Activated CD4-positive, alpha-beta T cell treated with anti-CD3 and anti-CD28 coated beads, Interleukin-2, amount 50 U/mL, for 1 hour (primary cell): Measurements from ENCODE around the gene ALK.
"Not testable (repeated sequence)": the region's sequence is repeated elsewhere in the genome, so short reads cannot be mapped to it uniquely, and the experiment has no call there.

ENCODE experiments used
- DNase-seq: peaks from one replicate; pipeline ENCODE4 v3.0.0-alpha.2; 2020

The ALK gene

DNA sequence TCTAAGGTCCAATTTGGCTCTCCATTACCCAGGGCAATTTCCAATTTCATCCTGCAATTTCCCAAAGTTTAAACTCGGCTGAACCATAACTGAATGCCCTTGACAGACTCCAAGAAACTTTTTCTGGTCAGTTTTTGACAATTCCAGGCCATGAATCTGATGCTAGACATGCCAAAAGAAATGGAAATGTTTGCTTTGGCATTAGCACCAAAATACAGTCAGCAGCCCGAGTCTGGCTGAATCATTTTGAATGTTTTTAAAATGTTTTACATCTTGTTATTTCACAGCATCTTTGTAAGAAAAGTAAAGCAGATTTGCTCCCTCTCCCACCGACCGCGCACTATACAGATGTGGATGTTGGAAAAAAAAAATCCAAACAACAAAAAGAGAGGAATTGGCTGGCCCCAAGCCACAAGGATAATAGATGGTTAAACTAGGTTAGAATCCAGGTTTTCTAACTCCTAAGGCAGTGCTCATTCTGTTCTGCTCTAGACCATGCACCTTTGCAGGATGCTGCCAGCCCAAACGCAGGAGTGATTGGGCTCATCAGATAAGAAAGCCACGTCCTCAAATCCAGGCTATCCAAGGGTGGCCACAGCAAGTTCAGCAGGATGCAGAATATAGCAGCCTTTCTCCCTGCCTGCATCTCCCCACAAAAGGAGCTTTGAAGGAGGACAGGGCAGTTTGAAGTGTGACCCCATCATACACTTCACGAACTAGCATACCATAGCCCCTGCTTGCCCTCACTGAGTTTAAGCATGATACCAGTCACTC is 167.5 kb downstream of the ALK start:
- DNase-seq, result no peak

DNA sequence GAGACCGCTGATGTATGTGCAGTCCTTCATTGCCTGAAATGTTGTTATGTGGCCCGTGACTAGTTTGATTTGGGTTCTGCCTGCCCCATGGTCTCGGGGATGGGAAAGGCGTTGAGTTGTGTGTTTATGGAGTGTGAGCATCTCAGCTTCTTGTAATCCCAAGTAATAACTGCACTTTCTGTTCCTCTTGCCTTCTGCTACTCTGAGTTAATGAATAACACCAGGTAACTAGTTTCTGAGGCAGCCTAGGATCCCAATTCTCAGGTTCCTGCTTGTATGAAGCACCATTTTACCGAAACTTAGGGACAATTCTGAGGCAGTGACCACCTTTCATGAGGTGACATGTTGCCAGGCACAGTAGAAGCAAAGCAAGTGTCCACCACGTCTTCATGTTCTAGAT is 170.0 kb downstream of the ALK start:
- DNase-seq, result no peak

DNA sequence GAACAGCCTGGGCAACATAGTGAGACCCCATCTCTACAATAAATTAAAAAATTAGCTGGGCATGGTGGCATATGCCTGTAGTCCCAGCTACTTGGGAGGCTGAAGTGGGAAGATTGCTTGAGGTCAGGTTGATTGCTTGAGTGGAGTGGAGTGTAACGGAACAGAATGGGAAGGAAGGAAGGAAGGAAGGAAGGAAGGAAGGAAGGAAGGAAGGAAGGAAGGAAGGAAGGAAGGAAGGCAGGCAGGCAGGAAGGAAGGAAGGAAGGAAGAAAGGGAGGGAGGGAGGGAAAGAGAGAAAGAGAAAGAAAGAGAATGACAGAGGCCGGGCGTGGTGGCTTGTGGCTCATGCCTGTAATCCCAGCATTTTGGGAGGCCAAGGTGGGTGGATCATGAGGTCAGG is 170.9 kb downstream of the ALK start:
- DNase-seq, result not testable (repeated sequence)

DNA sequence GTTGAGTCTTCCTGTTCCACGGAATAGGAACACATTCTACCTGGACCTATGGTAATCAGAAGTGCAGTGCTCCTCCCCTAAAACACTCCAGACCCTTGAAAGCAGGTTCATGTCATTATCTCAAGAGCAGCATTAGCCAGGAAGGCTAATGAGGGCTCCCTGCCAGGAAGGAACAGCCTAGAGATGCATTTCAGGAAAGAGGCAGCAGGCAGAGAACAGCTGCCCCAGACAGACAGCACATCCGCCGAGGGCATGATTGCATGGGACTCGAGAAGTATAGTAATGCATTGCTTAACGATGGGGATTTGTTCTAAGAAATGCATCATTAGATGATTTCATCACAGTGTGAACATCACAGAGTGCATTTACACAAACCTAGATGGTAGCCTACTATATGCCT is 171.5 kb downstream of the ALK start:
- DNase-seq, result no peak

DNA sequence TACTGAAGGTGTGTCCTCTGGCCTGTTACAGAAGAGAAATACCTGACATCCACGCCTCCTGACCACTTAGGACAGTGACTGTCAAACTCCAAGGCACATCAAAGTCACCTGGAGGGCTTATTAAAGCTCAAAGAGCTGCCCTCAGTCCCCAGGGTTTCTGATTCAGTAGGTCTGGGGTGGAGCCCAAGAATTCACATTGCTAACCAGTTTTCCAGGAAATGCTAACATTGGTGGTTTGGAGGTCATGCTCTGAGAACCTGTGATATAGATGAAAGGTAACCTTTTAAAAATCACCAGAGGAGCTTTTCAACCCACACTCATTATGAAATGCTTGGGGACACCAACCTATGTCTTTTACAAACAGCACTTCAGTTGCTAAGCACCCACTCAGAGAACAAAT is 172.3 kb downstream of the ALK start:
- no peak for DNase-seq

DNA sequence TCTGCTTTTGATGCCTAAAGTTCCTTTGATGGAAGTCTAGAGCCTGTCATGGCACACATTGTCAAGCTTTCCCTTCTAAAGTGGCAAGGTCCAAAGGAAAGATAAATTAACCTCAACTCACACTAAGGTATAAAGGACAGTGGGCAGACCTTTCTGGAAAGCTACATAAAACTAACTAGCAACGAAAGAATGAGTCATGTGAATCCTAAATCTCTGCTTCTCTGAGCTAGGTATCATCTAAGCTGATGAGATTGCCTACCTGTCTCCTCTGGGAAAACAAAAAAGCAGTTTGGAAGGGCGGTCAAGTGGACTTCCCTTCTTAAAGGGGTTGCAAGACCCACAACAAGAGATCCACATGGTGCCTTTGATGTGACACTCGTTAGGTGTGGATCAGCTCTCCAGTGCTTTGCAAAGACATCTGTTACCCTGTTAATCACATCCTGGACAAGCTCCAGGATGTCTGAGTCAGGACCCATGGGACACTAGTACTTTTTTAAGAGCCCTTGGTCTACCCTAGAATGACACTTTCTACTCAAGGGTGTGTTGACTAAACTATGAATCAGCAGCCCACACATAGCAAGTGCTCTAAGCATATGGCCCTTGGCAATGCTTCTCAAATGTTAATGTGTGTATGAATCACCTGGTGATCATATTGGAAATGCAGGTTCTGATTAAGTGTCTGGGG is 173.5 kb downstream of the ALK start:
- DNase-seq, result no peak

DNA sequence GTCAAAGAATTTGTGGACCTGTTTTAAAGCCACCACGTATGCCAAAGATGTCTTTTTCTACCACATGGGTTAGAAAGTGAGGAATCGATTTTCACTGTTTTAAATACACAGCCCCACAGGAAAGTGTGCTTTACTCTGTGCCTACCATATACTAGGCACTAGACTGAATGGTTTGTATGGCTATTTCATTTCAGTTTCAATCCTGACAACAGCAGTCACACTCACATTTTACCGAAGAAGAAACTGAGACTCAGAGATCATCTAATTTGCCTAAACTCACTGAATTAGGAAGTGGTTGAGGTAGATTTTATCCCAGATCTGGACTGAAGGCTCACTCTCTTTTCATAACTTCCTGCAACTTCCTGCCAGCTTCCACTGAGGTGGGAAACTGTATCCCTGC is 176.4 kb downstream of the ALK start:
- DNase-seq, result no peak

DNA sequence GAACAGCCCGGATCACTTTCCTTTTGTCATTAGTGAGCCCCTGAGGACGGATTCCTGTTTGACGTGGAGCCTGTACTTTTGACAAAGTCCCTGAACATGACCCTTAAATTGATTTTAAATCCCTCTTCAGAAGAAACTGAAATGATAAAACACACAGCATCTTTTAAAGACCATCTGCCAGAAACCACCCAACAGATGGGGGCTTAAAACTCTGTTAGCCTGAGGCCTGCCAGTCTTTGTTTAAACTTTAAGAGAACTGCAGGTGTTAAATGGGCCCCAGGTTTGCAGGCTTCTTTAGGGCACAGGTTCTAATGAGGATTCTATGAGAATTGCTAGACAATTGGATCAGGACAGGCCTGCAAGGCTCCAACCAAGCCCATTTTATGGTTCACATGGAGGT is 177.9 kb downstream of the ALK start:
- DNase-seq, result no peak

DNA sequence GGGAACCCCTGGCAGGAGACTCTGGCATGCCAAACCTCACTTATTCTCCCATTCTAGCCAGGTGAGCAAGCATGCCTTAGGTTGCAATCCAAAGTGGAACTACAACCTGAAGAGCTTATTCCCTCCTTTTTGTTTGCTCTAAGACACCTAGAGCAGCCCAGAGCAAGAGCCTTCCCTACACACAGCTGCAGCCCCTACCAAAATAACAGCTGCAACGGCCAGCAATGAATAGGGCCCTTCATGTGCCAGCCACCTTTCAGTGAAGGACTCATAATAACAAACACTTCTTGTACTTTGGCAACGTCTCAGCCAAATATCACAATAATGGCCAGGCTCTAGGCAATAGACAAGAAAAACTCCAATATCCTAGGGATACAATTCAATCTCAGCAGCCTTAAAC is 178.7 kb downstream of the ALK start:
- no peak for DNase-seq

DNA sequence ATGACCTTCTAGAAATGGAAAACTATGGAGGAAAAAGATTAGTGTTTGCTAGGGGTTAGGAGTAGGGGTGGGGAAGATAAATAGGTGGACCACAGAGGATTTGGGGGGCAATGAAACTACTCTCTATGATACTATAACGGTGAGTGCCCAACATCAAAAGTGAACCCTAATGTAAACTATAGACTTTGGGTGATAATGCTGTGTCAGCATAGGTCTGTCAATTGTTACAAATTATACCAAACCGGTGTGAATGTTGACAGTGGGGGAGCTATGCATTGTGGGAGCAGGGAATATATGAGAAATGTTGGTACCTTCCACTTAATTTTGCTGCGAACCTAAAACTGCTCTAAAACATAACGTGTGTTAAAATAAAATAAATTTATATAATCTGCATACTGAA is 180.3 kb downstream of the ALK start:
- no peak for DNase-seq

DNA sequence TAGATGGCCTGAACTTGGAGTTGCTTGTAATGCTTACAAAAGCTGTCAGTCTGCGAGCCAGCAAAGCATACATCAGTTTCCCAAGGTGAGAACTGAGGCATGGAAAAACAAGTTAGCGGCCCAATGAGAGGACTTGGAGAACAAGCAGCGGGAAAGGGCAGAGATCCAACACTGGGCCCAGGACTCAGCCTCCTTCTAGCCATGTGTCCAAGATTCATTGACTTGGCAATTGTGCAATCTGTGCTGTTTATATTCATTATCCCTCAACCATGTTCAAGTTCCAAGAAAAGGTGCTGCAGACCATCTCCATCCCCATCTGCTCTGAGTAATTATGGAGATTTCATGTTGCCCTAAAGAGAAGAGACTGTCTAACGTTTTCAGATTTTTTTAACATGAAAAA is 187.4 kb downstream of the ALK start:
- no peak for DNase-seq

DNA sequence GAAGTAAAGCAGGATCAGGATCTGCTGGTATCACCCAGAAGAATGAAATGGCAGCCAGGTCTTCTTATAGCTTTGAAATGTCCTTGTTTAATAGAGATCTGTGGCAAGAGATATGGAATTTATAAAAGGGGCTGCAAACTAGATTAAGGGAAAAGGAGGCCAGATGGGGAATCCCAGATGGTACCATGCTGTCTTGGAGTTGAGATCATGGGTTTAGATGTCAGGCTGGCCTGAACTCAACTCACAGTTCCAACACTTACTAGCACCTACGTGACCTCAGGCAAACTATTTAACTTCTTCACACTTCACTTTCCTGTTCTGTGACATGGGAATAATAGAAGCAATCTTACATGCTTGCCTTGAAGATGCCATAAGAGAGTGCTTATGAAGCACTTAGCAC is 188.2 kb downstream of the ALK start:
- no peak for DNase-seq

DNA sequence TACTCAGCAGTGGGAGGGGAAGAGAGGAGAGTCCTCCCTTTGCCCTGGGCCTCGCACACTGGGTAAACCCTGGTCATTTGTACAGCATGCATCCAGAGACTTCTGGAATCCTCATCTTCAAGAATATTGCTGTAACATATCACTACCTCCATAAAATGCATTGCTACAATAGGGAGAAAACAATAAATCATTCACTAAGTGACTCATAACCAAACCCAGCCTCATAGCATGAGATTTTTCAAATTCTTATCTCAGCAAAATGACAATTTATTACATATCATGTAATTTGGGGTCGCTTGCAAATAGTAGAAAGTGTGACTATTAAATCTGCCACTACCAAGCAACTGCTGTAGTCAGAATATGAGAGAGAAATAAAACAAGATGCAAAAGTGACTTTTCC is 189.4 kb downstream of the ALK start:
- DNase-seq, result no peak

DNA sequence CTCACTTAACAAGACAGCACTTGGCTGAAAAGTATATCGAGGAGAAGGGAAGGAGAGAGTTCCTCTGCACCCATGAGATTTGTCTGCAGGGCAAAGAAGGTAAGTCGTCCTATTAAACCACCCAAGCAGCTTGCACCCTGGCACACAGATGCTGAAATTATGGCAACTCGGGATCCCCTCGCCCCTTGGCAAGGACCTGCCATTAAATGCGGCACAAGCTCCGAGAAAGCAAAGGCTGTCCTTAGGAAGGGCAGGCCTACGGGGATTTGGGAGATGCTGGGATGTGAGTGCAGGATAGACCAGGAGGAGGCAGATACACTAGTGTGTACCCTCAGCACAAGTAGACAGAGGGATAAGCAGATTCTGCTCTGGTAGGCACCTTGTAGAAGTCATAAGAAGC is 191.5 kb downstream of the ALK start:
- DNase-seq, result no peak

DNA sequence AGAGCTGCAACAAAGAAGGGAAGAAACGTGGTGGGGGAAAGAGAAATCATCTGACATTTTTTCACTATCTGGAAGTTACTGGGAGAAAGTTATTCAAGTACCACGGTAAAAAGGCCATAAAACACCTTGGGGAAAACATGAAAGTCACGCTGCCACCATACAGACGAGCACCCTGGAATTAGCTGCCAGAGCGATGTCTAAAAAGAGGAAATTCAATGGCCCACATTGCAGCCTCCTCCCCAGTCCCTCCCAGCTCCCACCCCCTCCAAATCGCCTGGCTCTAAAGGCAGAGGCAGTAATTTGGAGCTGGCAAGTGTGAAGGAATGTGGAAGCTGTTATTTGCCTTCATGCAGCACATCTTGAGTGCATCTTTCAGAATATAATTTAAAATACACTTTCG is 192.0 kb downstream of the ALK start:
- no peak for DNase-seq

DNA sequence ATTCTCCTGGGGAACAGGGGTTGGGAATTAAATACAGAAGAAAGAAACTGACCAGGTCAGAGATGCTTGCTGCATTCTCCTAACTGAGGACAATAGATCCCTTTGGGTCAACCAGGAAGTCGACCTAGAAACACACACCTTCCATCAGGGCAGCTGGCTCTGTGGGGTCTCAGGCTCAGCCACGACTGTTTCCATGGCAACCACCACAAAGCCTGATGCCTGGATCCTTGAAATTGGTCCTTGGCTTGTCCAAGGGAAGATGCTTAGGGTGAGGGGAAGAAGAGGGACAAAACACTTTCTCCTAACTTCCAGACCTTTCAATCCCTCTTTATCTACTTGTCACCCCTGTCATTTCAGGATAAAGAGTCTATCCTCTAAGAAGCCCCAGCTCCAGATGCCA is 194.4 kb downstream of the ALK start:
- no peak for DNase-seq

DNA sequence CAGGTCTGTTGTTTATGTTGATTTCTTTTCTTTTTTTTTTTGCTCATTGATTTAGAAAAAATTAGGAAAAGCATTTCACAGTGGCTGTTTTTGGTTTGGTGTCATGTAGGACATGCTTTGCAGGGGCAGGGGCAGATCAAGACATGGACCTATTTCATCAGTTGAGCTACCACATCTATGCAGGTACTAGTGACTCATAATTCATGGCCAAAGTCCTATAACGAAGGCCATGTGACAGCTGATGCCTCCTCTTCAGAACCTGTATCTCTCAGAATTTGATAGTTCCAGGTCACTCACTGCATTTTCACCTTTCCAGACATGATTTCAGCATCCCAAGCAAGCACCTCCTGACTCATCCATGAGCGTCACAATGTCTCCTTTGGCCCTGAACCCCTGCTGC is 195.8 kb downstream of the ALK start:
- no peak for DNase-seq

DNA sequence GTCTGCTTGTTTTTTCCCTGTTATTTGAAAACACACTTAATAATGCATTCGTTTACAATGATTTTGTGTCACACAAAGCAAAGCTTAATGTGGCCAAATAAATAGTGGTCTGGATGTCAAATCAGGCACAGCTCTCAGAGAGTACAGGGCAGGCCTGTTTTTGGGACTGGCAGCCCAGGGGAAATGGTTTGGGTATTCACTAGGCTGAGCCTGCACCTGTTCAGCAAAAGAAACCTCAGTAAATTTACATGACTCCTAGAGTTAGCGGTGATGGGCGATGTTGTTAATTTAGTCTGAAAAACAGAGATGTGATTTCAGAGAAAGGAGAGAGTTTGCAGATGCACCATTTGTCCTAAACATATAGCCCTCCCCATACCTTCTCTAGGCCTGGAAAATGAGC is 197.1 kb downstream of the ALK start:
- no peak for DNase-seq

DNA sequence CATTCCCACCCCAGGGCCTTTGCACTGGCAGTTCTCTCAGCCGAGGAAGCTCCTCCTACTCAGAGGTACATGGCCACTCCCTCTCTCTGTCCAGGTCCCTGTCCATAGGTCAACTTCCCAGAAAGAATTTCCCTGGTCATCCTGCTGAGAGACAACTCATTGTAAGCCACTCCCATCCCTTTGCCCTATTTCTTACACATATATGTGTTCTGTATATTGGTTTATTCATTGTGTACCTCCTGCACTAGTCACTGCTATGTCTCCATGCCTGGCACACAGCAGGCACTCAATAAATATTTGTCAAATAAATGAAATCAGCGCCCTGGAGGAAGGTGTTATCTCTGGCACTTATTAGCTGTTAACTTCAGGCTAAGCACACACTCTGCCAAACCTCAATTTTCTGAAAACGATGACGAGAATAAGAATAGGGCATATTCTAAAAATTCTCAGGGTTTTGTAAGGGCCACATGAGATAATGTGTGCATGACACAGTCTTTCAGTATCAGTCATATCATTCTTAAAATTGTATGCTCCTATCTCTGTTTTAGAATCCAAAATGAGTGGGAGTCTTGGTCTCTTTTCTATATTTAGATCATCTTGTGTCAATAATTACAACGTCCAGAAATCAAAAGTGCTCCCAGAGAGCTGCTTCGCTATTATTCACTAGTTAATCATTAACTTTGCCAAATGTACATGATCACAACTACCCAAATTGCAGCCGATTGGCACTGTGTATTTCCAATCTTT is 198.0 kb downstream of the ALK start:
- DNase-seq, result no peak

DNA sequence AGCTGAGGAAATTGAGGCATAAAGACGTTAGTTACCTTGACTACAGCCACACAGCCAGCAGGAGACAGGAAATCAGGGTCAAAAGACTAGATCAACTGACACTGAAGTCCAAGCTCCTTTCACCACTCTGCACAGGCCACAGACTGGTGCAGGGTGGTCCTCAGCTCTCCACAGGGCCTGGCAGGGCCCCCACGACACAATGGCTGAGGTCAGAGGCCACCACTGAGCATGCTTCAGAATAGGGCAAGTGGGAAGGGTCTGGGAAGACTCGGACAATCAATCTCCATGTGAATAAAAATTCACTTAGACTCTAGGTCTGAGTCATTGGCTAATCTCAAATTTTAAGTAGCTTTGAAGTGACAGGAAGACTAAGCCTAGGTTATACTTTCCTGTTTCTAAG is 201.7 kb downstream of the ALK start:
- DNase-seq, result no peak

DNA sequence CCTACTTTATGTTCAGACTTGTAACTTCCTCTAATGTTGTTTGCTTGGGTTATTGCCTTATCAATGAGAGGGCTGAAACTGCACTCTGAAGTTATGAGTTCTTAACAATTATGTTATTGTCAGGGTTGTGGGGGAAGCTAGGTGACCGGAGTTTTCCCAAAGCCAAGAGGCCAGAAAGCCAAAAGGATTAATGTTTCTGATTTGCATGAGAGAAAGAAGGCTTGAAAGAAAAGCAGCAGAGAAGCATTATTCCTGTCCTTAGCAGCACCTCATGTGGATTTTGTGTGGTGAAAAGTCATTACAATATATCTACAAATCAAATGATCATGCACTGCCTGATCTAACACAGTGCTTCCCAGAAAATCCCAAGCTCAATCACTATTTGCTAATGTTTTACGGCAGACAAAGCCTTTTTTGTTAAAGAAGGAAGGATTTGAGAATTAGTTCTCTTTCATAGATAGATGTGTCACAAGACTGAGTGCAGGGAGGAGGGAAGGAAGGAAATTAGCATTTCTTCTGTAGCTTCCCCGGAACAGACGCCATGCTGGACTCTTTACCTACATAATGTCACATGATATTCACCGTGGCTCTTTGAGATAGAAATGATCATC is 203.2 kb downstream of the ALK start:
- no peak for DNase-seq

DNA sequence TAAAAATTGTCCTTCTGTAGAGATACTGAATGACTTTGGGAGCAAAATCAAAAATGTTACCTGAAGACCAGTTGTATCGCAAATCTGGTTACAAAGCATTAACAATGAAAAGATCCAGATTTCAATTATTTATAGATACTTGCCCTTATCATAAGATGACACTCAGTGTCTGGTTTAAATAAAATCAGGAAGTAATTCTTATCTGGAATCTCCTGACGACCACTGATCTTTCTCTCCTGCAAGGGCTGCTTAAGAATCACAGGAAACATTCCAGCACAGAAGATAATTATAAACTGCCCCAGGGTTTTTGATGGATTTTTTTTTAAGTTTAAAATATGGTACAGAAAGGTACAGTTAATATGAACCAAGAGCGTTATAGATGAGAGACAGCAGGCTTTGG is 205.7 kb downstream of the ALK start:
- no peak for DNase-seq

DNA sequence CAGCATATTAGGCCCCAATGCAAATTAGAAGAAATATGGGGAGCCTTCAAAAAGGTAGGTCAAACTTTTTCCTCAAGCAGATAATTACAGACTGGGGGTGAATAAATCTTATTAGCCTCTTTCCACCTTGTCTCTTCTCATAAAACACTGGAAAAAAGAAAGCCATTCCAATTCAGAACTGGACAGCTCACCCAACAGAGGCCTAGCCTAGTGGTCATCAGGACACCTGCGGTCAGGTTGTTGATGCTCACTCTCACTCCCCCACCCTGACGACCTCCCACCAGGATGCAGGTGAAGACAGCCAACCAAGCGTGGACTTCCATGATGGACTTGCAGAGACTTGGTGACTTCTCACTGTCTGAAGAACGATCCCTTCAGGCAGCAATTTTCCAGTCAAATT is 207.1 kb downstream of the ALK start:
- DNase-seq, result no peak
